Measurements from ENCODE around the gene IGFN1.

Gene IGFN1

DNA sequence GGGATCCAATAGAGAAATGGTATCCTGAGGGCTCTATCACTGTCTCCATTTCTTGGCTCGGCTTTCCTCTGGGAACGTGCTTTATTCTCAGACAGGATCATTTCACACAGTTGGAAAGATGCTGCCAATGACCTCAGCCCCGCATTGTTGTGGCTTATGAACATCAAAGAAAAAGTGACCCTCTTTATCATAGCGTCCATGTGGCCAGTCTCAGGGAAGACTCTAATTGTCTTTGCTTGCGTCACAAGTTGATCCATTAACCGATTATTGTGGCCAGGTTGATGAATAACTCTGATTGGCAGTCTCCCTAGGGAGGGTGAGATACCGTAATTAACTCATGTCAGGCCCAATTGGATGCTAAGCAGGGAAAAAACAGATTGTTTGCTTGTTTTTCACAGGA is 26.0 kb upstream of the IGFN1 start:
- DNase-seq, result no peak

DNA sequence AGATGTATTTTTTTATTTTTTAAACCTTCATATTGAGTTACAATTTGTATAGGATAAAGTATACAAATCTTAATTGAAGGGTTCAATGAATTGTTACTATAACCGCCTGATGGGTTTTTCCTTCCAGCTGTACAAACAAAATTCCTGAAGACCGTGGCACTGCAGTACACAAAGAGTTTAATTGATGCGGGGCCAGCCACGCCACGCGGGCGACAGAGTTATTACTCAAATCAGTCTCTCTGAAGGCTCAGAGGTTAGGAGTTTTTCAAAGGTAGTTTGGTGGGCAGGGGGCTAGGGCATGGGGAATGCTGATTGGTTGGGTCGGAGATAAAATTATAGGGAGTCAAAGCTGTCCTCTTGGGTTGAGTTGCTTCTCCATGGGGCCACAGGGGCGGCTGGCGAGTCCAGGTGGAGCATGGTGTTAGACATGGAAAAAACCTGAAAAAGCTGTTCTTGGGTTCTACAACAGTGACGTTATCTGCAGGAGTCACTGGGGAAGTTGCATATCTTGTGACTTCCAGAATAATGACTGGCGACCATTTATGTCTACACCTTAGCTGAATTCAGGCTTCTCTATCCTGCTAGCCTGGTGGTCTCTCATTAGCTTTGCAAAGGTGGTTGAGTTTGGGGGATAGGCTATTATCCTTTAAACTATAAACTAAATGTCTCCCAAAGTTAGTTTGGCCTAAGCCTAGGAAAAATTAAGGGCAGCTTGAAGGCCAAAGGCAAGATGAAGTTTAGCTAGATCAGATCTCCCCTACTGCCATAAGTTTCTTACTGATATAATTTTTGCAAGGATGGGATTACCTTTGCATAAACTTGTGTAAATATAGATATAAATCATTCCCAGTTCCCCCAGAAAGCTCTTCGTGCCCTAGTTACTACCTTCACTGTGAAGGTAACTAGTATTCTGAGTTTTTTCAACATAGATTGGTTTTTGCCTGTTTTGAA is 23.3 kb upstream of the IGFN1 start:
- DNase-seq, result no peak

DNA sequence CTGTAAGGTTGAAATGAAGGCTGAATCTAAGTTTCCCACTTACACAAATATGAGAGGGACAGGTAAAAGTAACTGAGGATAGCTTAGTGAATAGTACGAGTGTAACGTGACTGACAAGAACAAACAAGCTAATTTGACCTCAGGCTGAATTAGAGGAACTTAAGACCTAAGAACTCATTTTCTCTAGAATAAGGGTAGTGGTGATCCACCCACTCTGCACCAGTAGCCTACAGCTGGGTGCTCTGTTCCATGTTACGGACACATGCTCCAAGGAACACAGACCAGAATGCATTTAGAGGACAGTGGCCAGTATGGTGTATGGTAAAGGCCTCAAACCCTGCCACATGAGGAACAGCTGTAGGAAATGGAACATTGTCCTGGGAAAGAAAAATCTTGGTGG is 21.4 kb upstream of the IGFN1 start:
- DNase-seq, result no peak

DNA sequence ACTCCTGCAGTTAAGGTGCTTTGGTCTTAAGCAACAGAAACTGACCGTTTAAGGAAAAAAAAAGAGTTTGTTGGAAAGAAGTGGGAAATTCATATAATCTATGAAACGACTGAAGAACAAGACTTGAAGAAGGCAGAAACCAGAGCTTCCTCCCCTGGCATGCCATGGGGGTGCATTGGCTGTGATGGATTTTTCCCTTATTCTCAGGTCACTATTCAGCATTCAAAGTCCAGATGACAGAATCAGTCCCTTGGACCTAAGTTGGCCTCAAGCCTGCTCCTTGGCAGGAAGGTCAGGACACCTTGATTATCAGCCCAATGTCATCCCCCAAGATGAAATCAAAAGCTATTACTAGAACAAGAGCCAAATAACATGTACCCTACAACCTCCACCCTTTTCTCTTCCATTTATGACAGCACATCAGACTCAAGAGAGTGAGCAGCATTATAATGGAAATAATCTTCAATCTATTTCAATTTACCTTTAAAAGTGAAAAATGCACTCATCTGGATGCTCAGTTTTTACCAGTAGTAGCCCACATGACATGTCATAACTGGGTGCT is 20.6 kb upstream of the IGFN1 start:
- DNase-seq, result no peak

DNA sequence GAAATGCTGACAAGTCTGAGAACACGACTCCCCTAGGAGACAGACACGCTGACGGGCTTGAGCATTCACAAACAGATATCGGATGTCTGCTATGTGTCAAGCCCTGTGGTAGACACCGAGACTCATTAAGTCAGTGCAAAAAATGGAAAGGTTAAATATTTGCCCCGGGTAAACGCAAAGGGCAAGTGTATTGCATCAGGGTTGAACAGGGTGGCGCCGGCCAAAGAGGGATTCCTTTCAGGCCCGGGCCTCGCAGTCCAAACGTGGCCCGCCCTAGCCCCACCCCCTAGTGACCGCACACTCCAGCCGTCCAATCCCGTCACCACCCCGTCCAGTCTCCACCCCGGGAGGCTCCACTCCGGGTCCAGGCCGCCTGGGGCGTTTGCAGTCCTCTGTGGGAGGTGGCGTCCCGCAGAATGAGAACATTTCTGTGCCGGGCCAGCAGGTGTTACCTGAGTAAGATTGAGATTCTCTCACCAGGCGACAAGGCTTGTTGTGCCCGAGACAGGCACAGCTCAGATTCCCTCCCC is 20.0 kb upstream of the IGFN1 start:
- DNase-seq, result peak; percentile 61 to 86

DNA sequence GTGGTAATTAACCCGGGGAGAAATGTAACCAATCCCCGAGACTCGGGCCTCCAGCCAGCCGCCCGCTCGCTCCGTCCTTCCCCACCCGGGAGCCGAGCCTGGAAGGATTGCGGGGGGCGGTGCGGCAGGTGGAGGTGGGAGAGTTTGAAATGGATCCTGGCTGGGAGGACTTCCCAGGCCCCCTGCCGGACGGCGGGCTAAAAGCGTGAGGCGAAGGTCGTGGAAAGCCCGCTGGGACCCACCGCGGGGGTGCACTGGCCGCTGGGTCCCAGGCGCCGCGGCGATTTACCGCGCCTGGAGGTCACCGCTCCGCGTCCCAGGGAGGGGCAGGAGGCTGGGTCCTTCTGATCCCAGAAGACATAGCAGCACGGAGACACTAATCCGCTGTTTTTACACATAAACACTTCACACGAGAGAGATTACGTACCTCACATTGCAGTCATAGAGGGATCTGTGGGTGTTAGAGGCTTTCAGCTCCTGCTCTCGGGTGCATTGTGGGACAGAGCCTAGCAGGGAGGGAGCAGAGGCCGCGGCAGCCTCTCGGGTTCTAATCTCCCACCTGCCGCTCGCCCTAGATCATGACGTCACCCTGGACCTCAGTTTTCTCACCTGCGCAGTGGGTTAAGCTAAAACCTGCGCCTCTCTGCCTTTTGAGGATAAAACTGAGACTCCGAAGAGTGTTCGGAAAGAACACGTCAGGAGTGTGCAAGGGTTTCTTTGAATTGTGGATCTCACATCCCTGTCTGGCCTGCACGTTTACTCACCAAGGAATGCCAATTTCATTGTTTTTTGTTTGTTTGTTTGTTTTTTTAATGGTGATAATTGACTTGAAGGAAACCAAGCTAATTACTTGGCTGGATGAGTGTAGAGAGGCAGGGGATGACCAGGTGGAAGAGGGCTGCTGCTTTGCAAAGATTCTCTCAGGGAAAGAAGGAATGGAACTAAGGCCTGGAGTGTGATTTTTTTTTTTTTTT is 19.3 kb upstream of the IGFN1 start:
- peak; percentile 56 to 79 for DNase-seq

DNA sequence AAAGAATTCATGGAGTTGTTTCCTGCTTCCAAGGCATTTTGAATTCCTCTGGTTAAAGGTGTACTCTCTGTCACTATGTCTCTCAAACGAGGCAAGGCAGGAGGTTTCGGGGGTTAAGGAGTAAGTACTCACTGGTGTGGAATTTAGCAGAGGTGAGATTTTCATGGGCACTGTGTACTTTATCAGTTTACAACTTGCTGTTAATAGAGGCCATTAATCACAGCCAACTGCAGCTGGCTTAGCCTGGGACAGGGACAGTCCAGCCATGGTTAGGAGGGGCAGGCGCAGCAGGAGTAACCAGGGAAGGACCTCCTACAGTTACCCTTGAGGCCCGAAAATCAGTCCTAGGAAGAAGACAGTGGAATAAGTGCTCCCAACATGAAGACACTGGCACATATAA is 18.3 kb upstream of the IGFN1 start:
- no peak for DNase-seq

DNA sequence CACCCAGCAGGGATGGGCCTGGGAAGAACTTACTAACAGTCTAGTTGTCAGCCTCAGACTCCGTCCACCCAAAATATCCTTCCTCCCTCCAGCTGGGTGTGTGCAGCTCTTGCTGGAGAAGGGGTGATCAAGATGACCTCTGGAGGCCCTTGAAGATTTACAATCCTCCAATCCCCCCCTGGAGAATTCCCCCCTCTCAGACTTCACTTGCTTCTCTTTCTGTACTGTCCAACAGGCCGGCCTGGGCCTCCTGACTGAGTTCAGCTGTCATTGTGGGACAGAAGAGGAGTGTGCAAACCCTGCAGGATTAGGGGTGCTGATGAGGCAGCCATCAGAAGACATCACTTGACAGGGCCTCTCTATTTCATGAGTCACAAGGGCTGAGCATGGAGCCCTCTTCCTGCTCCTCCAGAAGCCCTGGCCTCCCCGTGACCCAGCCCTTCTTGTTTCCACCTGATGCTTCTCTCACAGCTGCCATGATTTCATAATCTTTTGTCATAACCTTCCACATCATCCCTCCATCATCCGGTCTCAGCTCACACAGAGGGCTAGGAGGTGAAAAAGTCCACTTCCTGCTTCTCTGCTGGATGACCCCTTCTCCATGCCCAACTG is 17.5 kb upstream of the IGFN1 start:
- DNase-seq, result no peak

DNA sequence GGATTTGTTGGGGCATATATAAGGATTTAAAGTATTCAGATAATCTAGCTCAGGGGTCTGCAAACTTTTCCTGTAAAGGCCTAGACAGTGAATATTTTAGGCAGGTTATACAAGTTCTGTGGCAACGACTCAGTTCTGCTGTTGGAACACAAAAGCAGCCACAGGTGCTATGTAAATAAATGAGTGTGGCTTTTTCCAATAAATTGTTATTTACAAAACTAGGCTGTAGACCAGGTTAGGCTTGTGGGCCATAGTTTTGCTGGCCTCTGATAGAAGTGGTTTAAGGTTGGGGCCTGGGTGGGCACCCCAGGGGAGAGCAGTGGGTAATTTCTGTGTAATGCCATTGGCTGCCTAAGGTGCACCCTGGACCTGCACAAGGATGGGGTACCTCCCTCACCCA is 16.9 kb upstream of the IGFN1 start:
- no peak for DNase-seq

DNA sequence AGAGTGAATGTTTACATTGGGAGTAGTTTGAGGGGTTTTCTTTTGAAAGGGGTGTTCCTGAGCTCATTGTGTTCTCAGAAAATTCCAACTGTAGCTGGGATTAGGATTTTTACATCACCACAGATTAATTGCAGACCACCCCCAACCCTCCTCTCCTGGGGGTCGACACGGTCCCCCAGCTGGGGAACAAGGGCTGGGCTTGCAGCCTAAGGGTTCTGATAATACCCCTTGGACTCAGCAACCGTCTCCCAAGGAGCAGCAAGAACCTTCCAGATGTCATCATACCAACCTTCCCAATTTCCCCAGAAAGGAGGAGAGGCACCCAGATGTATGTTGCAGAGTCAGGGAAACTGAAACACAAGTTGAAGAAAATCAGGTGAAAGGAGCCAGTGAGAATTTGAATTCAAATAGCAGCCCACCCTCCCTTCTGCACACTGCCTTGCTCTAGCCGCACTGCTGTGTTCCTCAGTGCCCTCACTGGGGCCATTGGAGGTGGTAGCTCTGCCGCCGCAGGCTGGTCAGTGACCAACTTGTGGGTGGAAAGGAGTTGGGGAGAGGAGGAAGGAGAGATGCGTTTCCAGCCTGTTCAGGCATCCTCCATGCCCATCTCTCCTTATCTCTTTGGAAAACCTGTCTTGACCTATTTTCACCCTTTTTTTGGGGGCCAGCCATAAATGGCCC is 14.7 kb upstream of the IGFN1 start:
- DNase-seq, result no peak

DNA sequence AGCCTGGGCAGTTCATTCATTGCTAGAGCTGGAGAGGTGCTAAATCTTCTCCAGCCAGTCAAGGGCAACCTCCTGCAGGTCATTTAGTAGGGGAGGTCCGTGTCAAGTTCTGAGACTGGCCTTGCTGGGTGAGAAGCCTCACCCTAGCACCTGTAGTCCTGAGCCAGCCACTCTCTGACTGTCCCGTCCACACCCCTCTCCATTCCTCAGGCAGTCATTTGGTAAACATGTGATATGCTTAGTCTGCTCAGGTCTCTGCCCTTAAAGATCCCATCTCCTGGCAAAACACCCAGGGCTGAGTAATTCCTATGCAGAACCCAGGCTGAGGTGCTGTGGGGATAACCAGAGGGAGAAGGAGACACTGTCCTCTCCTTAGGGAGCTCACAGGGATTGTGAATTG is 13.7 kb upstream of the IGFN1 start:
- DNase-seq, result no peak

DNA sequence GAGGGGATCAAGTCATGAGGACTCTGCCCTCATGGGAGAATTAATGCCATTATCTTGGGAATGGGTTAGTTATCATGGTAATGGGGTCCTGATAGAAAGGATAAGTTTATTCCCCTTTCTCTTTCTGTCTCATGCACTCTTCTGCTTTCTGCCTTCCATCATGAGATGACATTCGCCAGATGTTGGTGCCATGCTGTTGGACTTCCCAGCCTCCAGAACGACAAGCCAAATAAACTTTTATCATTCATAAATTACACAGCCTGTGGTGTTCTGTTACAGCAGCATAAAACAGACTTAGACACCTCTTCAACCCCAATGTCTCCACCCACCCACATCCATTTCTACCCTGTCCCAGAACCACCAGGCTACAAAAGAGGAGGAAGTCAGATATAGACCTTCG is 11.9 kb upstream of the IGFN1 start:
- DNase-seq, result no peak

DNA sequence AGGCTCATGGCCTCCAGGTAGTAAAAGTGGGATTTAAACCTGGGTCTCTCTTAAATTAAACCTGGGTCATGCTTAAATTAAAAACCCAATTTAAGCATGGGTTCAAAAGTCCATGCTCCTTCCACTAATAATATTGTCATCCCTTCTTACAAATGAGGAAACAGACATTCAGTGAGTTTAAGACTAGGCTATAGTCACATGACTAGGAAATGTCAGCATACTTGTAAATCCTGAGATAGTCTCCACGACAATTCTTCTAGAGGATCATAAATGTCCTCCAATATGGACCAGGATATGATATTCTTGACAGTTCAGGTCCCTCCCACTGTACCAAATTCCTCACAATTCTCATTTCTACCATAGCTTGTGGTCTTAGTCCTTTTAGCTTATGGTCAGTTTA is 10.5 kb upstream of the IGFN1 start:
- no peak for DNase-seq

DNA sequence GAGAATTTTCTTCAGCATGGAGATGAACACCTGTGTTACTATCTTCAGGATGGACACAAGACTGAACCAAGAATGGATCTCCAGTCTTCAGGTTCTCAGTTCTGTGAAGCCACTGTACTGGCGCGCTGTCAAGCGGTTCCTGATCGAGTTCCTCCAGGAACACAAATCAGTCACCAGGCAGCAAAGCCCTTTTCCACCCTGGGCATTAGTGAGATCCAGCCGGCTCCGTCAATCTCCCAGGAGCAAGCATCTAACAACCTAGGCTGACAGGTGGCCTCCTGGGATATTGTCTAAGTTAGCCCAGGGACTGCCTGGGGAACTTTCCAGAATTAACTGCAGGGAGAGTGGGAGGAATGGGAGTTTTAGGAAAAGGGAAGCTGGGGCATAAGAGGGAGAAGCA is 9.7 kb upstream of the IGFN1 start:
- no peak for DNase-seq

DNA sequence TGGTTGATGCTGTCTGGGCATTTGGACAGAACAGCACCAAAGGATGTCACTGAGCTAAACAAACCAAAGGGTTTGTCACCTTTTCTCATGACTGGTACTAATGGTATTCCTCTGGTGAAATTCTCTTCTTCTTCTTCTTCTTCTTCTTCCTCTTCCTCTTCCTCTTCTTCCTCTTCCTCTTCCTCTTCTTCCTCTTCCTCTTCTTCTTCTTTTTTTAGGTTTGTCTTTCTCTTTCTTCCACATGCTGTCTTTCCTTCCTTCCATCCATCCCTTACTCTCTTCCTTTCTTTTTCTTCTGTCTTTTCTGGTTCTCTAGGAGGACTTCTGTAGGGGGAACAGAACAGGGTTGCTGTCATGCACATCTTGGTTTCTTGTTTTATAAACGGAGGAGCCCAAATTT is 9.3 kb upstream of the IGFN1 start:
- DNase-seq, result no peak

DNA sequence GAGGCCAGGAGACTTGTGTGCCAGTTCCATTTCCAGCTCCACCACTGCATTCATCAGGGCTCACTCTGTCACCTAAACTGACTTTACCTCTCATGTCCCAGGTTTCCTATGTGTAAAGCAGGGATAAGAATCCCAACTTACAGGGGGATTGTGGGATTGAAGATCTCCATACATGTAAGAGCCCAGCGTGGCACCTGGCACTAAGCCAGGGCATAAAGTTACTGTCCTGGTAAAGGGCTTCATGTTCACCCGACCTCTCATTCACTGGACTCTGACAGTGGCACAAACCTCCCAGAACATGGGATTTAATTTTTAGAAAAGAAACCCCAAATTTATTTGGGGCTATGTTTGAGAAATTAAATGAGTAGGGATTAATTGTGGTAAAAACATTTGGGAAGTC is 8.9 kb upstream of the IGFN1 start:
- DNase-seq, result no peak

DNA sequence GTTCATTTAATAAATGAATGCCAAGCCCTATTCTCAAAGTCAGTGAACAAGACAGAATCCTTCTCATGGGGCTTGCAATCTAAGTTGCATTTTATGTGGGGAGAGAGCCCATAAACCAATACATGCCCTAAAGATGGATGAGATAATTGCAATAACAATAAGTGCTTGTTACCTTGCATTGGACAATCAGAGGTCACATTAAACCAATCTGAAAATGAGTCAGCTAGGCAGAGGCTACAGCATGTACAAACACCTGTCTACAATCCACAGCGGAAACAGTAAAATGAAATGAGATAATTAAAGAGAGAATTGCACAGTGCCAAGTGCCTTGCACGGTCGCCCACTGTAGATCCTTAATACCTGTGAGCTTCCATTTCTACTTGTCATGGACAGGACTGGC is 7.4 kb upstream of the IGFN1 start:
- DNase-seq, result no peak

DNA sequence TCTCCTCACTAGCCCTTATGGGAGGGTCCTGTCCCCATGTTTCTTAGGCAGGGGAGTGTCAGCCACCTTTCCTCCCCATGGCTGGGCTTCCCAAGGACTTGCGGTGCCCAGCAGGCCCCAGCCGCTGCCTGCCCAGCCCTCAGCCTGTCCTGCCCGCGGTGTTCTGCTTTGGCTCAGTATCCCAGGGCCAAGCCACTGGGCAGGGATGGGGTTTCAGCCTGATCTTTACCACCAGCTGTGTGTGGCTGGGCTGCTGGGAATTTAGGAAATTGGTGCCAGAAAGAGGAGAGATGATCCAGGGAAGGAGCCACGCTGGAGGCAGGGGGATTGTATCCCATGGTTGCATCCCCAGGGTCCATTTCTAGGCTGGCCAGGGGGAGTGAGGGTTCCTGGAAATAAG is 6.9 kb upstream of the IGFN1 start:
- DNase-seq, result no peak

DNA sequence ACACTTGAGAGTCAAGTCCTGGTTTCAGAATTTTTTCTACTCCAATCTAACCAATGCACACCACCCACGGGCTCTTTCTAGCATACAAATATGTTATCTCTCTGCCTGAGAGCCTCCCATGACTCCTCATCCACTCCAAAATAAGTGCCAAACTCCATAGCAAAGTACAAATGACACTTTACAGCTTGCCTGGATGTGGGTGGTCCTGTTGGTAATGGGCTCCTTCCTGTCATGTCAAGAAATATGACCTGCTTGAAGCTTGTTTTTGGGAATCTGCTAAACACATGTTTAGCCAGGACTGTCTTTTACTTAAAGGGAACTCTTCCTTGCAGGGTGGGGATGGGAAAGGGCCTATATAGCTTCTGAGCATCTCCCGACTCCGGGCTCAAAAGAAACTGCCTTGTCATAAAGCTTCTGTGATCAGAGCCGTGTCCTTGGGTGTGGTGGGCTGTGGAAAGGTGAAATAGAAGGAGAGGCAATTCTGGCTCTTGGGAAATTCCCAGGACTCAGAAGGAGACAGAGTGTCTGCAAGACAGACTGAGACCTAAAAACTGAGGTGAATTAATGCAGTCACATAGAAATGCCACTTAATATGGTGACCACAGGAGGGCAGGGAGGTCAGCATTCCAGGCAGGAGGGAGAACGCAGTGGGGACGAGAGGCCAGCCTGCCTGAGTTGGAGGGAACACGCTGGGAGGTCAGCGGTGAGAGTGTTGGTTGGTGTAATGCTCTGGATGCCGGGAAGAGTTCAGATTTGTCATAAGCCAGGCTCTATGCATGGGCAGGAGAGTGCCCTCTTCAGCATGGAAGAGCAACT is 6.1 kb upstream of the IGFN1 start:
- DNase-seq, result no peak

DNA sequence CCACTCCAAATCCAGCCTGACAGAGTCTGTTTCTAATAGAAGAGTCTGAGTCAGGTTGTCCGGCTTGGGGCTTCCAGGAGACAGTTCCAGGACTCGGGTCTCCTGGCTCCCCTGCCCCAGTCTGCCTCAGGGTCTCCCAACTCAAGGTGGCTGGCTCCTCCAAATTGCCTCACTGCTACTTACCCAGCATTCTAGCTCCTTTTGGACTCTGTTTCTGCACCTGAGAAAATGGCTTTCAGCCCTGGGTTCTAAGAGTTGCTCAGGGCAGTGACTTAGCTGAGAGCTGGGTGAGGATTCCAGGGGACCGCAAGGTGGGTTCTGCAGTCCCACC is 5.5 kb upstream of the IGFN1 start:
- DNase-seq, result no peak

DNA sequence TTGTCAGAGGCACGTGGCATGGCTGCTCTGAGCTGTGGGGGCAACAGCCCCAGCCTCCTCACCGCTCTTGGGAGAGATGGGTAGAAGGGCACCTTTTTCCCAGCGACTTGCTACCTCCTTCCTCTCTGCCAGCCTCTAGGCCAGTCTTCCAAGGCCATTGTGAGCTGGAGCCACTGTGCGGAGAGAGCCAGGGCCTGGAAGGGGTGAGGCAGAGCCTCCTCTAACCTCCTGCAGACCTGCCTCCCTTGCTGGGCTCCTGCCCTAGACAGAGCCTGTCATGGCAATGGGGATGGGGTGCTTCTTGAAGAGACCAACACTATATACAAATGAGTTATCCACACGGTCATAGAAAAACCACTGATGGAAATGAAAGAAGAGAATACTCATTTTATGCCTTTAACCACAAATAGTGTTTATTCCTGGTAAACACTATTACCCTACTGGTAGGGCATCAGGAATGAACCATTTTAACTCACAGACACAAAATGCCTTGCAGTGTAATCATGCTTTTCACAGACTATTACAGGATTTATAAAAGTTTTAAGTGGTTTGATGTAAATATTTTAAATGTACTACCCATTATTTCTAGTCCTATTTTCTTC is 5.0 kb upstream of the IGFN1 start:
- DNase-seq, result no peak
